Measurements from ENCODE around the gene SHMT2. TPM values are rescaled to one million over a fixed set of nuclear protein-coding genes. Genes with fewer than 3 reads are reported as not detected.

Gene SHMT2
- total and polyA plus RNA-seq, 2 of the 13 experiments (the other 11 are each of a cell fraction or from before 2014, with no cell fraction given): 181 to 393 TPM

DNA sequence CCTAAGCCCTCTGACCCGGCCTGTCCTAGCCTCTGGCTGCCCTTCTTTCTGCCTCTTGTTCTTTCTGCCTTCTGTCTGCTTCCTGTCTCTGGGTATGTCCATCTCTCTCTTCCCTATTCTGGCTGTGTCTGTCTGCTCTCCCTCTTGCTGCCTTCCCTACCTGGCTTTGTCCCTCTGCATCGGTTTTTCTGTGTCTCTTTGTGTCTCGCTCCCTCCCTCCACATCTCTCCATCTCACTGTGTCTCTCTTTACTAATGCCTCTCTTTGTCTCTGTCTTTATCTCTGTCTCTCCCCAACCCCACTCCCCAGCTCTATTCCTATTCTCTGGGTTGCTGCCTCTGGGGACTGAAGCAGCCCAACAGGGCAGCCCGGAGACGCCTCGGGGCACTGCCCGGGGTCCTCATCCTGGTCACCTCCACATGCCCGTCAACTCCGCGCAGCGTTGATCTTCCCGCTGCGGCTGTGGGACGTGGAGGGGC lies 10.1 kb downstream of the SHMT2 start (continued):
- TF ChIP-seq, protein P1, sequence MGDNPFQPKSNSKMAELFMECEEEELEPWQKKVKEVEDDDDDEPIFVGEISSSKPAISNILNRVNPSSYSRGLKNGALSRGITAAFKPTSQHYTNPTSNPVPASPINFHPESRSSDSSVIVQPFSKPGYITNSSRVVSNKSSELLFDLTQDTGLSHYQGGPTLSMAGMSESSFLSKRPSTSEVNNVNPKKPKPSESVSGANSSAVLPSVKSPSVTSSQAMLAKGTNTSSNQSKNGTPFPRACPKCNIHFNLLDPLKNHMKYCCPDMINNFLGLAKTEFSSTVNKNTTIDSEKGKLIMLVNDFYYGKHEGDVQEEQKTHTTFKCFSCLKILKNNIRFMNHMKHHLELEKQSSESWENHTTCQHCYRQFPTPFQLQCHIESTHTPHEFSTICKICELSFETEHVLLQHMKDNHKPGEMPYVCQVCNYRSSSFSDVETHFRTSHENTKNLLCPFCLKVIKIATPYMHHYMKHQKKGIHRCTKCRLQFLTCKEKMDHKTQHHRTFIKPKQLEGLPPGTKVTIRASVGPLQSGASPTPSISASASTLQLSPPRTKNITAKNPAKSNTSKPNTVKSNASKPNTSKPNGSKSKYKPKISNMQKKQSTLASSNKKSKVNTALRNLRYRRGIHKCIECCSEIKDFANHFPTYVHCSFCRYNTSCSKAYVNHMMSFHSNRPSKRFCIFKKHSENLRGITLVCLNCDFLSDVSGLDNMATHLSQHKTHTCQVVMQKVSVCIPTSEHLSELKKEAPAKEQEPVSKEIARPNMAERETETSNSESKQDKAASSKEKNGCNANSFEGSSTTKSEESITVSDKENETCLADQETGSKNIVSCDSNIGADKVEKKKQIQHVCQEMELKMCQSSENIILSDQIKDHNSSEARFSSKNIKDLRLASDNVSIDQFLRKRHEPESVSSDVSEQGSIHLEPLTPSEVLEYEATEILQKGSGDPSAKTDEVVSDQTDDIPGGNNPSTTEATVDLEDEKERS (CRISPR knock-in tag; IDR thresholded peaks at IDR 0.05): no peak
- no peak for TF ChIP-seq ZBTB8A (CRISPR knock-in tag; IDR thresholded peaks at IDR 0.05; ENCODE audit: borderline replicate concordance, low read depth)

DNA sequence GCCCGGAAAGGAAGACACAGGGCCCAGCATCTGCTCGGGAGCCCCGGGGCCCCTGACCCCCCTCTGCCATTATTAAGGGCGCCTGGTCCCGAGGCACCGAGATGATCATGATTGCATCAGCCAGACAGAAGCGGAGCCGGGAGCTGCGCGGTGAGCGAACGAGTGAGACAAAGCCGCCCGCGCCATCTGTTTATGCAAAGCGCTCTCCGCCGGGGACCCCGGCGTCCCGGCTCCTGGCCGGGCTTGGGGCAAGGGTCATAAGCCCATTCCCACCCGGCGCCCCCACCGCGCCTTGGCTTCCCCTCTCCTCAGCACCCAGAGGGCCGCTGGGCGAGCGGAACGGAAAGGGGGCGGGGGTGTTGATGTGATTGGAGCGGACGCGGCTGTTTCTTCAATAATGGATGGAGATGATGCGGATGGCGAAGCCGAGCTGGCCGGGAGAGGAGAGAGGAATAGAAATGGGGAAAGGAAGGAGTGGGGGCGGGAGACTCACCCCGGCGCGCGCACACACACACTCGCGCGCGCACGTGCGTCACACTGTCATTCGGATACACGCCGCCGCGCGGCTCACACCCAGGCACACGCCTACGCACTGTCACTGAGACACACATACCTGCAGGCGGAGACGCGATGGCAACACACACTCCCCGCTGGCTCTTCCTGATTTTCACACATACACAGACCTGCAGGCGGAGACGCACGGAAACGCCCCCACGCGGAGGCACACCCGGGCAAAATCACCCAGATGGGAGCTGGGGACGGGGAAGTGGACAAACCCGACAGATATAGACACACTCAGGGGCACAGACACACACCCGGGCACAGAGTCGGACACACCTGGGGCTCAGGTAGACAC lies 10.8 kb downstream of the SHMT2 start:
- Histone ChIP-seq H3K4me3 (replicated peaks in 1 of 3; ENCODE audit: insufficient read depth in 1 of 3, low read depth in 2 of 3, low read length in 3 of 3) (peak overlapping the region; percentile 56 to 83 (median 56)), H3K4me1 (ENCODE audit: insufficient read depth, low read length) (peaks cover 73% of the 10 kb centered on the region), H3K36me3 (replicated peaks in 1 of 2; ENCODE audit: control insufficient read depth in 1 of 2, insufficient read depth in 2 of 2, low read length in 2 of 2) (no peaks in the 10 kb centered on the region), H3K9me3 (ENCODE audit: low read length) (no peaks in the 10 kb centered on the region), H4K20me1 (ENCODE audit: insufficient read depth, low read length) (peaks cover 4% of the 10 kb centered on the region; the same call in 1 of the 2 replicates), H2AFZ (ENCODE audit: low read length) (no peak overlapping the region), H3K27ac (ENCODE audit: extremely low read length, insufficient read depth, low read length) (no peak overlapping the region), H3K4me2 (ENCODE audit: low read depth, low read length) (peak overlapping the region; percentile 99), H3K27me3 (ENCODE audit: control insufficient read depth in 1 of 2, insufficient read depth in 2 of 2, low read length in 2 of 2) (peaks cover 19 to 55% of the 10 kb centered on the region in 2 experiments), H3K9ac (ENCODE audit: insufficient read depth, low read depth, low read length) (peak overlapping the region; percentile 10; the same call in 1 of the 2 replicates), H3K79me2 (ENCODE audit: insufficient read depth, low read length) (no peaks in the 10 kb centered on the region)
- WGBS (ENCODE audit: low lambda C conversion rate): 4% methylated on average over 38 of the region's 72 CpGs
- POLR2A ChIA-PET: interaction anchor here (0.9 to 8.9 kb wide), 4 partner anchors 10 to 112 kb away, joined by 3 to 116 read pairs (median 3); partner anchors contain the start of genes LRP1 and SHMT2
- no TSS peak for BruUV-seq (replicated peaks)
- ATAC-seq (no peak), FAIRE-seq (no peak), DNase-seq (ENCODE audit: low spot score) (no peak)
- intact Hi-C loops (cut with micrococcal nuclease; ENCODE audit: unreplicated experiment) (no loop called here), in situ Hi-C loops (cut with HindIII; ENCODE audit: extremely low pct_ligation_motif_present, low pct_unique_long_range_greater_than_20kb) (no loop called here)
- CTCF ChIA-PET (ENCODE audit: low intra/inter-chr PET ratio, low total read pairs): interaction anchor here (4.9 to 11.7 kb wide), 2 partner anchors 14 to 27 kb away, joined by 87 to 308 read pairs; partner anchors contain the start of genes NXPH4 and SHMT2
- 0 out of 2 replicates have a peak, but pooled peaks have one; percentile 41 for TF ChIP-seq MTF2 (CRISPR knock-in tag; IDR thresholded peaks at IDR 0.05; ENCODE audit: borderline replicate concordance)
- TF ChIP-seq IRF2 (CRISPR knock-in tag; IDR thresholded peaks at IDR 0.05): 0 out of 2 replicates have a peak, but pooled peaks have one; percentile 6
- no peak for TF ChIP-seq RAD51 (IDR thresholded peaks at IDR 0.05; ENCODE audit: borderline replicate concordance)
- TF ChIP-seq, protein P2, sequence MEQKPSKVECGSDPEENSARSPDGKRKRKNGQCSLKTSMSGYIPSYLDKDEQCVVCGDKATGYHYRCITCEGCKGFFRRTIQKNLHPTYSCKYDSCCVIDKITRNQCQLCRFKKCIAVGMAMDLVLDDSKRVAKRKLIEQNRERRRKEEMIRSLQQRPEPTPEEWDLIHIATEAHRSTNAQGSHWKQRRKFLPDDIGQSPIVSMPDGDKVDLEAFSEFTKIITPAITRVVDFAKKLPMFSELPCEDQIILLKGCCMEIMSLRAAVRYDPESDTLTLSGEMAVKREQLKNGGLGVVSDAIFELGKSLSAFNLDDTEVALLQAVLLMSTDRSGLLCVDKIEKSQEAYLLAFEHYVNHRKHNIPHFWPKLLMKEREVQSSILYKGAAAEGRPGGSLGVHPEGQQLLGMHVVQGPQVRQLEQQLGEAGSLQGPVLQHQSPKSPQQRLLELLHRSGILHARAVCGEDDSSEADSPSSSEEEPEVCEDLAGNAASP (CRISPR knock-in tag; IDR thresholded peaks at IDR 0.05; ENCODE audit: borderline replicate concordance): no peak
- TF ChIP-seq, protein P3, sequence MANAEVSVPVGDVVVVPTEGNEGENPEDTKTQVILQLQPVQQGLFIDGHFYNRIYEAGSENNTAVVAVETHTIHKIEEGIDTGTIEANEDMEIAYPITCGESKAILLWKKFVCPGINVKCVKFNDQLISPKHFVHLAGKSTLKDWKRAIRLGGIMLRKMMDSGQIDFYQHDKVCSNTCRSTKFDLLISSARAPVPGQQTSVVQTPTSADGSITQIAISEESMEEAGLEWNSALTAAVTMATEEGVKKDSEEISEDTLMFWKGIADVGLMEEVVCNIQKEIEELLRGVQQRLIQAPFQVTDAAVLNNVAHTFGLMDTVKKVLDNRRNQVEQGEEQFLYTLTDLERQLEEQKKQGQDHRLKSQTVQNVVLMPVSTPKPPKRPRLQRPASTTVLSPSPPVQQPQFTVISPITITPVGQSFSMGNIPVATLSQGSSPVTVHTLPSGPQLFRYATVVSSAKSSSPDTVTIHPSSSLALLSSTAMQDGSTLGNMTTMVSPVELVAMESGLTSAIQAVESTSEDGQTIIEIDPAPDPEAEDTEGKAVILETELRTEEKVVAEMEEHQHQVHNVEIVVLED (CRISPR knock-in tag; IDR thresholded peaks at IDR 0.05; ENCODE audit: borderline replicate concordance): no peak
- TF ChIP-seq BRCA1 (CRISPR knock-in tag; IDR thresholded peaks at IDR 0.05): no peak
- TF ChIP-seq CBX2 (IDR thresholded peaks at IDR 0.05; ENCODE audit: low read depth, low read length): no peak
- no peak for TF ChIP-seq CBX2 (CRISPR knock-in tag; IDR thresholded peaks at IDR 0.05; ENCODE audit: low read depth)
- TF ChIP-seq ZNF839 (CRISPR knock-in tag; IDR thresholded peaks at IDR 0.05; ENCODE audit: borderline replicate concordance): no peak
- TF ChIP-seq ATF7-NPFF (CRISPR knock-in tag; IDR thresholded peaks at IDR 0.05; ENCODE audit: low read depth): no peak
- TF ChIP-seq ZNF713 (CRISPR knock-in tag; IDR thresholded peaks at IDR 0.05): no peak
- TF ChIP-seq ZBTB42 (CRISPR knock-in tag; IDR thresholded peaks at IDR 0.05): 0 out of 2 replicates have a peak, but pooled peaks have one; percentile 26

Data from HepG2 (cell line).